WTC11 (cell line): ENCODE measurements around the gene PRAMEF7.
"Not testable (repeated sequence)": the region's sequence is repeated elsewhere in the genome, so short reads cannot be mapped to it uniquely, and the experiment has no call there.

Source experiments
- FOXJ3 ChIP-seq: sonication (generic); formaldehyde crosslinking; IDR thresholded peaks from 2 replicates; pipeline ENCODE4 v1.9.0; 2021; ENCODE audit warnings: missing genetic modification reagents, mild to moderate bottlenecking, borderline replicate concordance
- ZNF263 ChIP-seq: sonication (generic); formaldehyde crosslinking; IDR thresholded peaks from 2 replicates; pipeline ENCODE4 v1.8.1; 2022; ENCODE audit warnings: low read depth, mild to moderate bottlenecking, moderate library complexity, missing genetic modification reagents
- TF ChIP-seq, protein P1 (sequence below): fragments of 200-600 bp; IDR thresholded peaks from 2 replicates; pipeline ENCODE4 v1.8.0; 2022; ENCODE audit warnings: antibody characterized with exemption
- TF ChIP-seq, protein P2 (sequence below): fragments of 250-450 bp; sonication (Bioruptor Pico); IDR thresholded peaks from 2 replicates; pipeline ENCODE4 v1.9.0; 2021; ENCODE audit warnings: mild to moderate bottlenecking
- TF ChIP-seq, protein P3 (sequence below): sonication (generic); formaldehyde crosslinking; IDR thresholded peaks from 2 replicates; pipeline ENCODE4 v1.8.0; 2022; ENCODE audit warnings: mild to moderate bottlenecking, missing genetic modification reagents
- TF ChIP-seq, protein P4 (sequence below): sonication (generic); formaldehyde crosslinking; IDR thresholded peaks from 2 replicates; pipeline ENCODE4 v1.8.0; 2023; ENCODE audit warnings: mild to moderate bottlenecking, missing genetic modification reagents

DNA sequence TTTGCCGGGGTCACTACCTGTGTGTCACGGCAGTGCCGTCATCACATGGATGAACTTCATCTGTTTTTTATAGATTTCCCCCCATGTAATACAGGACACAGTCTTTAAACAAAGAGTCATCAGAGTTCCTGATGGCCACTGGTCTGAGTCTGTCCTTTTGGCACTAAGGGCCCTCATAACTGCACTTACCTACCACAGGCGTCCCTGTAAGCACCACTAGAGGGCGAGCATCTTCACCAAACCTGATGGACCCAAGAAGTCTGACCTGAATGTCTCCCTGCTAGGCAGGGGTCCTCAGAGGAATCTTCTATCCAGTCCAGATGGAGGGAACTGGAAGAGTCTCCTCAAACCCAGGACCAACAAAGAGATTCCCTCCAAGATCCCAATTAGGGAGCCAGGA lies 8.0 kb downstream of the PRAMEF7 start:
- TF ChIP-seq, protein P1, sequence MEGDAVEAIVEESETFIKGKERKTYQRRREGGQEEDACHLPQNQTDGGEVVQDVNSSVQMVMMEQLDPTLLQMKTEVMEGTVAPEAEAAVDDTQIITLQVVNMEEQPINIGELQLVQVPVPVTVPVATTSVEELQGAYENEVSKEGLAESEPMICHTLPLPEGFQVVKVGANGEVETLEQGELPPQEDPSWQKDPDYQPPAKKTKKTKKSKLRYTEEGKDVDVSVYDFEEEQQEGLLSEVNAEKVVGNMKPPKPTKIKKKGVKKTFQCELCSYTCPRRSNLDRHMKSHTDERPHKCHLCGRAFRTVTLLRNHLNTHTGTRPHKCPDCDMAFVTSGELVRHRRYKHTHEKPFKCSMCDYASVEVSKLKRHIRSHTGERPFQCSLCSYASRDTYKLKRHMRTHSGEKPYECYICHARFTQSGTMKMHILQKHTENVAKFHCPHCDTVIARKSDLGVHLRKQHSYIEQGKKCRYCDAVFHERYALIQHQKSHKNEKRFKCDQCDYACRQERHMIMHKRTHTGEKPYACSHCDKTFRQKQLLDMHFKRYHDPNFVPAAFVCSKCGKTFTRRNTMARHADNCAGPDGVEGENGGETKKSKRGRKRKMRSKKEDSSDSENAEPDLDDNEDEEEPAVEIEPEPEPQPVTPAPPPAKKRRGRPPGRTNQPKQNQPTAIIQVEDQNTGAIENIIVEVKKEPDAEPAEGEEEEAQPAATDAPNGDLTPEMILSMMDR = not testable (repeated sequence)
- TF ChIP-seq, protein P2, sequence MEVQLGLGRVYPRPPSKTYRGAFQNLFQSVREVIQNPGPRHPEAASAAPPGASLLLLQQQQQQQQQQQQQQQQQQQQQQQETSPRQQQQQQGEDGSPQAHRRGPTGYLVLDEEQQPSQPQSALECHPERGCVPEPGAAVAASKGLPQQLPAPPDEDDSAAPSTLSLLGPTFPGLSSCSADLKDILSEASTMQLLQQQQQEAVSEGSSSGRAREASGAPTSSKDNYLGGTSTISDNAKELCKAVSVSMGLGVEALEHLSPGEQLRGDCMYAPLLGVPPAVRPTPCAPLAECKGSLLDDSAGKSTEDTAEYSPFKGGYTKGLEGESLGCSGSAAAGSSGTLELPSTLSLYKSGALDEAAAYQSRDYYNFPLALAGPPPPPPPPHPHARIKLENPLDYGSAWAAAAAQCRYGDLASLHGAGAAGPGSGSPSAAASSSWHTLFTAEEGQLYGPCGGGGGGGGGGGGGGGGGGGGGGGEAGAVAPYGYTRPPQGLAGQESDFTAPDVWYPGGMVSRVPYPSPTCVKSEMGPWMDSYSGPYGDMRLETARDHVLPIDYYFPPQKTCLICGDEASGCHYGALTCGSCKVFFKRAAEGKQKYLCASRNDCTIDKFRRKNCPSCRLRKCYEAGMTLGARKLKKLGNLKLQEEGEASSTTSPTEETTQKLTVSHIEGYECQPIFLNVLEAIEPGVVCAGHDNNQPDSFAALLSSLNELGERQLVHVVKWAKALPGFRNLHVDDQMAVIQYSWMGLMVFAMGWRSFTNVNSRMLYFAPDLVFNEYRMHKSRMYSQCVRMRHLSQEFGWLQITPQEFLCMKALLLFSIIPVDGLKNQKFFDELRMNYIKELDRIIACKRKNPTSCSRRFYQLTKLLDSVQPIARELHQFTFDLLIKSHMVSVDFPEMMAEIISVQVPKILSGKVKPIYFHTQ = not testable (repeated sequence)
- TF ChIP-seq, protein P3, sequence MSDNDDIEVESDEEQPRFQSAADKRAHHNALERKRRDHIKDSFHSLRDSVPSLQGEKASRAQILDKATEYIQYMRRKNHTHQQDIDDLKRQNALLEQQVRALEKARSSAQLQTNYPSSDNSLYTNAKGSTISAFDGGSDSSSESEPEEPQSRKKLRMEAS (CRISPR knock-in tag) = not testable (repeated sequence)
- TF ChIP-seq ZNF263 (CRISPR knock-in tag); FOXJ3: not testable (repeated sequence)
- TF ChIP-seq, protein P4, sequence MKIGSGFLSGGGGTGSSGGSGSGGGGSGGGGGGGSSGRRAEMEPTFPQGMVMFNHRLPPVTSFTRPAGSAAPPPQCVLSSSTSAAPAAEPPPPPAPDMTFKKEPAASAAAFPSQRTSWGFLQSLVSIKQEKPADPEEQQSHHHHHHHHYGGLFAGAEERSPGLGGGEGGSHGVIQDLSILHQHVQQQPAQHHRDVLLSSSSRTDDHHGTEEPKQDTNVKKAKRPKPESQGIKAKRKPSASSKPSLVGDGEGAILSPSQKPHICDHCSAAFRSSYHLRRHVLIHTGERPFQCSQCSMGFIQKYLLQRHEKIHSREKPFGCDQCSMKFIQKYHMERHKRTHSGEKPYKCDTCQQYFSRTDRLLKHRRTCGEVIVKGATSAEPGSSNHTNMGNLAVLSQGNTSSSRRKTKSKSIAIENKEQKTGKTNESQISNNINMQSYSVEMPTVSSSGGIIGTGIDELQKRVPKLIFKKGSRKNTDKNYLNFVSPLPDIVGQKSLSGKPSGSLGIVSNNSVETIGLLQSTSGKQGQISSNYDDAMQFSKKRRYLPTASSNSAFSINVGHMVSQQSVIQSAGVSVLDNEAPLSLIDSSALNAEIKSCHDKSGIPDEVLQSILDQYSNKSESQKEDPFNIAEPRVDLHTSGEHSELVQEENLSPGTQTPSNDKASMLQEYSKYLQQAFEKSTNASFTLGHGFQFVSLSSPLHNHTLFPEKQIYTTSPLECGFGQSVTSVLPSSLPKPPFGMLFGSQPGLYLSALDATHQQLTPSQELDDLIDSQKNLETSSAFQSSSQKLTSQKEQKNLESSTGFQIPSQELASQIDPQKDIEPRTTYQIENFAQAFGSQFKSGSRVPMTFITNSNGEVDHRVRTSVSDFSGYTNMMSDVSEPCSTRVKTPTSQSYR (CRISPR knock-in tag) = not testable (repeated sequence)
